NCI-H2171 (cell line): ENCODE measurements around the gene GPR137C.

ENCODE experiments used
- DNase-seq: peaks from one replicate; lab custom pipeline; 2025; lab: John Stamatoyannopoulos, UW

Gene GPR137C, protein sequence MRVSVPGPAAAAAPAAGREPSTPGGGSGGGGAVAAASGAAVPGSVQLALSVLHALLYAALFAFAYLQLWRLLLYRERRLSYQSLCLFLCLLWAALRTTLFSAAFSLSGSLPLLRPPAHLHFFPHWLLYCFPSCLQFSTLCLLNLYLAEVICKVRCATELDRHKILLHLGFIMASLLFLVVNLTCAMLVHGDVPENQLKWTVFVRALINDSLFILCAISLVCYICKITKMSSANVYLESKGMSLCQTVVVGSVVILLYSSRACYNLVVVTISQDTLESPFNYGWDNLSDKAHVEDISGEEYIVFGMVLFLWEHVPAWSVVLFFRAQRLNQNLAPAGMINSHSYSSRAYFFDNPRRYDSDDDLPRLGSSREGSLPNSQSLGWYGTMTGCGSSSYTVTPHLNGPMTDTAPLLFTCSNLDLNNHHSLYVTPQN

DNA sequence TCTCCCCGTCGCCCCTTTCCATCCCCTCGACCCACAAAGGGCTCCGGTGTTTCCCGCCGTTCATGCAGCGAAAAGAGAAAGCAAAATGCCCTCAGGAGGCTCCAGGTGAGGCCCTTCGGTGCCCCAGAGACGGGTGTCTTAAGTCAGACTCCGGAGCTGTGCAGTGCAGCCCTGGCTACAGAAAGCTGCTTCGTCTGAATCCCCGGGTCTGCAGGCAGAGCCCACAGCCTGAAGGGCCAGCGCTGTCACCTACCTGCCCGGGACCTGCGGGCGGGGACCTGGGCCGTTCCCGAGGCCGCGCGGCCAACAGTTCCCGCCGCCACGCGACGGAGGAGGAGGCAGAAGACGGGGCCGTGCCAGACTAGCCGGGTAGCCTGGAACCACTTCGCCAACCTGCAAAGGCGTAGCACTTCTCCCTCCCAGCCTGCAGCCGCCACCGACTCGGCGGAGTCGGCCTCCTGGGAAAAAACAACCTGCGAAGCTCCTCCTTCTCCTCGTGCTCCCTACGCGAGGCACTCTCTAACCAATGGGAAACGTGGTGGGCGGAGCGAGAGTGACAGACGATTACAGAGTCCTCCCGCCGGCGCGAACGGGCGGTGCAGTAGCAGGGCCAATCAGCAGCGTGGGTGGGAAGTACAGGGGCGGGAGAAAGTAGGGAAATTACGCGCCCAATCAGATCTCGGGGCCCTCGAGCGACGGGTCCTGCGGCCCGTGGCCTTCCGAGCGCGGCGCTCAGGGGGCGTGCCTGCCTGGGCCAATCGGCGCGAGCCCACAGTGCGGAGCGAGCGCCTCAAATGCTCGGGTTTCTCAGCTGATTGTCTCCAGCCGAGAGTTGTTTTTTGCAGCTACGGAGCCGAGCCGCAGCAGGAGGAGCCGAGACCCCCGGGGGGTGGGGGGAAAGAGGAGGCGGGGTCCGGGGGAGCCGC, at the start of gene GPR137C, which contains the start of gene TXNDC16:
Gene GPR137C (plus strand): TSS at position 774 of the 926 bp plus-strand sequence. CDS start 312 bp downstream, outside the sequence.
Gene TXNDC16 (minus strand): TSS at position 443 of the 926 bp plus-strand sequence. CDS start 8,948 bp downstream, outside the sequence.
- peak; percentile 100 for DNase-seq

DNA sequence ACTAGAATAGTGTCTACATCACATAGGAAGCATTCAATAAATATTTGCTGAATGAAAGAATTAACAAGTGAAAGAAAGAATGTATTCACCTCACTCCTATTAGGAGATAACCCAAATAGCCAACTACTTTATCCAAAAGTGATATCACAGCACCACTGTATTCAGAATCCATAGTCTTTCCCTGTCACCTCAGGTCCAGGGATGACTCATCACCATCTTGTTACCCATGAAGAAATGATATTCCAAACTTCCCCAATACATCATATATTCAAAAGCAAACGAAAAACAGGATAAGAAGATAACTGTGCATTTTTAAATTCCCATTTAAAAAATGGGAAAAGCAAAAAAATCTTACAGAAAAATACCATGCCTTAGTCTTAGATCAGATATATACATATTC, 39.4 kb upstream of the GPR137C start:
- DNase-seq = no peak

- no peak for DNase-seq
These were observed 38.4 kb upstream of the GPR137C start for GRCh38 chr14:52514046-52514811.

DNA sequence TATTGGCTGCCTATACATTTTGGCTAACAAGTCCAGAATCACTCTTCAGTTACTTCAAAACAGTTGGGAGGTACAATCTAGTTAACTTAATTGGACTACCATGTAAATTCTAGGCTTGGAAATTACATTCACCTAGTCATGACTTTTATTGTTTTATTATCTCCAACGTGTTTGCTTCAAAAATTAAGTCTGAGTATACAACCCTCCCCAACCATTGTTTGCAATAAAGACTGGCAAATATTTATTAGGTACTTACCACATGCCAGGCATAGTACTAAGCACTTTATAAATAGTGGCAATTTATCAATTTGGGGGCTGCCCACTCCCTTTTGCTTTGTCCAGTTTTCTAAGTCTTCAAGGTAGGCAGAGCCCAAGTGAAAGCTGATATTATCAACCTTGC, 30.6 kb upstream of the GPR137C start:
- no peak for DNase-seq

- DNase-seq = no peak
These were observed 29.9 kb upstream of the GPR137C start for GRCh38 chr14:52522581-52523345.

DNA sequence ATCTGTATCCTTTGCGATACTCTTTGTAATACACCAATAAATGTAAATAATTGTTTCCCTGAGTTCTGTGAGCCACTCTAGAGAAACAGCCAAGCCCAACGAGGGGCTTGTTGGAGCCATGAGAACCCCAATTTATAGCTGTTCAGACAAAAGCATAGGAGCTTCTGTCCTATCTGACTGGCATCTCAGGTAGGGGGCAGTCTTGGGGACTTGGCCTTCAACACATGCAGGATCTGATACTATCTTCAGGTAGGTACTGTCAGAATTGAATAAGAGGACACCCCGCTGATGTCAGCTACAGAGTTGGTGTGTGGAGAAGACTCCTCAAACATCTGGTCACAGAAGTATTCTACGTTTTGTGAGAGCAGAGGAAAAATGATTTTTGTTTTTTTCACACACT, 25.6 kb upstream of the GPR137C start:
- no peak for DNase-seq

GRCh38 chr14:52531481-52531880, 21.2 kb upstream of the GPR137C start:
- DNase-seq = no peak

DNA sequence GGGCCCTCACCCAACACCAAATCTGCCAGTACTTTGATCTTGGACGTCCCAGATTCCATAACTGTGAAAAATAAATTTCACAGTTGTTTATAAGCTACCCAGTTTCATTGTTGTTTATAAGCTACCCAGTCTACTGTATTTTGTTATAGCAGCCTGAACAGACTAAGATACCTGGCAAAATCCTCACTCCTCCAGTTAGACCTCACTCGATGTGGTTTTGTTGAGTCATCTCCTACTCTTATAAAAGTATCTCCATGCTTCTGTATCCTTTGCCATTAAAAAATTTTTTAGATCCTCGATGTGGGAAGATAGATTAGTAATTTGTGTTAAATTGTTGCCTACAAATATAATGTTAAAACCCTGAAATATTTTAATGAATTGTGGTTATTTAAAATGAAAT, 16.4 kb upstream of the GPR137C start:
- no peak for DNase-seq

DNA sequence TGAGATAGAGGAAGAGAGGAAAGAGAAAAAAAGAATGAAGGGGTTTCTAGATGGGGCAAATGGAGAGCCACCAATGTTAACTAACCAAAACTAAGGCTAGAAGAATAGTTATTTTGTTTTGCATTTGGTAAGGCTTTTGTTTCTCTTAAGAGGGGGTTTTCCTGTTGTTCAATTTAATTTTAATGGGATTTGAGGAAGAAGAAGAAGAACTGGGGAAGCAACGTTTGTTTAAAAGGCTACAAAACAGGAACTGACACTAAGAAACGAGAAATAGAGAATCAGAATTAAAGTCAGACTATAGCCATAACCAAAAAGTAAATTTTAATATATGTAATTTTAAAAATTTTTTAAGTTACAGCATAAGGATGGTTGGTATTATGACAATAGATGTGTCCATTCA, 14.0 kb upstream of the GPR137C start:
- DNase-seq = no peak

DNA sequence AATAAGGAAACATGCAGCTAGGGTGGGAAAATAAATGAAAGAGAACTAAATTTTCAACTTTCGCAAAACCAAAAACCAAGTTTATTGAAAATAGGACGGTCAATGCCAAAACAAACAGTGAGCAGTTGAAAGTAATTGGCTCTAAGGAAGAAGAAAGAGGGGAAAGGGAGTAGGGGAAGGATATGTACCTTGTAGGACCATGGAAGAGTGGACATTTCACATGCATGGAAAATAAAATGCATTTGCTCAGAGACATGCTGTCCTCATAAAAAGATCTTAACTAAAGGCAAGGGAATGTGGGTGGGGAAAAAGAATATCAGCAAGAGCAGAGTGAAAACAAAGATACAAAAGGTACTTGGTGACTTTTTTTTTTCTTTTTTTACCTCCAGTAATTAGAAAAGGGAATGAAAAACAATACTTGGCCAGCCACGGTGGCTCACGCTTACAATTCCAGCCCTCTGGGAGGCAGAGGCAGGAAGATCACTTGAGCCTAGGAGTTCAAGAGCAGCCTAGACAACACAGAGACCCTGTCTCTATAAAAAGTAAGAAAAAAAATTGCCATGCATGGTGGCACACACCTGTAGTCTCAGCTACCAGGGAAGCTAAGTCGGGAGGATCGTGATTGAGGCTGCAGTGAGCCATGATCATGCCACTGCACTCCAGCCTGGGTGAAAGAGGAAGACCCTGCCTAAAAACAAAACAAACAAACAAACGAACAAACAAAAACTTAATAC, 6.9 kb upstream of the GPR137C start:
- DNase-seq = no peak

DNA sequence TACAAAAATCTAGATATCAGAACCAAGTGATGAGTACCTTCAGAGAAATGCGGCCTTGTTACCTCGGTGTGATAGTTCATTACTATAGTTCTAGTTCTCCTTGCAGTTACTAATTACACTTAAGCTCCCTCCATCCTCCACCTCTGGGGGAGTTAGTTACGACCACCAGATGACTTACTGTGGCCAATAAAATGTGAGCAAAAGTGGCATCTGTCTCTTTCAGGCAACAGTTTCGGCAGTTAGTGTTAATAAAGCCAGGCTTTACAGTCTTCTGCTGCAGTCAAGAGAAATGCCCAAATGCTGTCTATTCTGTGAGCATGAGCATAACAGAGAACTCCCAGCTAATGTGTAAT, 6.3 kb upstream of the GPR137C start:
- no peak for DNase-seq

DNA sequence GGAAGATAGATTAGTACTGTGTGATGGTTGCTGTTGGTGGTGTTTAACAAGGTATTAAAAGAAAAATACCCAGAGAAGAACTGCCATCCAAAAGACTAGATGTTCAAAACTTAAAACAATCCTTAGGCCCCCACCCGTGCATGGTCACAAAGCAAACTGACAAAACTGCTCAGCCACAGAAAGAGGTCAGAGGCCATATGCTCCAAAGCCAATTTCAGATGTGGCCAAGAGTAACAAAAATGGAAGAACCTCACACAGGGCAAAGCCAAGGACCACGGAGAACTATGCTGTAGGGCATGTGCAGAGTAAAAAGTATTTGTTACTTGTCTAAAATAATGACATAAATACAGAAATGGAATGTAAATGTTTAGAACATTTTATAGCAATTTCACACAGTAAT, 5.6 kb upstream of the GPR137C start:
- DNase-seq = no peak

DNA sequence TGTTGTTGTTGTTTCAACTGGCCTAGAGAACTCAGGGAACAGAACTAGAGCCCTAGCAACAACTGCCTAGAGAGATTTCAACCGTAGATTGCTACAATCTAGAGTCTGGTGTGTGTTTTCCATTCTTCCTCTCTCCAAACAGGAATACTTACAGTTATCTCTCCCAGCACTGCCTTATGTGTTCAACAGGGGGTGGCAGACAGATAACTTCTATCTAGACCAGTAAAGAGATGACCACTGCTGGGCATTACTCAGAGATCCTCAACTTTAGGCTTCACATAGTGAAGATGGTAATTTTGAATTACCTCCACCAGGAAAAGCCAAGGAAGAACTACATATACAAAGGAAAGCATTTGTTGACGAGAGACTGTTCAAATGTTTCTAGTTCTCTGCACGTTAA, 5.1 kb upstream of the GPR137C start:
- DNase-seq = no peak

GRCh38 chr14:52550661-52551060, 2.0 kb upstream of the GPR137C start:
- no peak for DNase-seq

DNA sequence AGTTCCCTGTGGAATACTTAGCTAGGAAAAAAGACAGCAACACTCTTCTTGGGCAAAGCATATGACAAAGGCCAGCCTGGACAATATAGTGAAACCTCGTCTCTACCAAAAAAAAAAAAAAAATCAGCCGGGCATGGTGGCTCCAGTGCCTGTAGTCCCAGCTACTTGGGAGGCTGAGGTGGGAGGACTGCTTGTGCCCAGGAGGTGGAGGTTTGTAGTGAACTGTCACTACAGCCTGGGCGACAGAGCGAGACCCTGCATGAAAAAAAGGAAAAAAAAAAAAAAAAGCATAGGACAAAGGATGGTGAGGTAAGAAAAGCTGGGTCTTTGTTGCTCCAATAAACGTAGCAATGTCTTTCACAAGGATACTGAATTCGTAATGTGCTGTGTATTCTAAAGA, 1.4 kb upstream of the GPR137C start:
- no peak for DNase-seq

GRCh38 chr14:52551696-52552062, 957 bp upstream of the GPR137C start:
- peak; percentile 54 for DNase-seq

- peak; percentile 33 for DNase-seq
These were observed 500 bp downstream of the GPR137C start for GRCh38 chr14:52553002-52553670.

DNA sequence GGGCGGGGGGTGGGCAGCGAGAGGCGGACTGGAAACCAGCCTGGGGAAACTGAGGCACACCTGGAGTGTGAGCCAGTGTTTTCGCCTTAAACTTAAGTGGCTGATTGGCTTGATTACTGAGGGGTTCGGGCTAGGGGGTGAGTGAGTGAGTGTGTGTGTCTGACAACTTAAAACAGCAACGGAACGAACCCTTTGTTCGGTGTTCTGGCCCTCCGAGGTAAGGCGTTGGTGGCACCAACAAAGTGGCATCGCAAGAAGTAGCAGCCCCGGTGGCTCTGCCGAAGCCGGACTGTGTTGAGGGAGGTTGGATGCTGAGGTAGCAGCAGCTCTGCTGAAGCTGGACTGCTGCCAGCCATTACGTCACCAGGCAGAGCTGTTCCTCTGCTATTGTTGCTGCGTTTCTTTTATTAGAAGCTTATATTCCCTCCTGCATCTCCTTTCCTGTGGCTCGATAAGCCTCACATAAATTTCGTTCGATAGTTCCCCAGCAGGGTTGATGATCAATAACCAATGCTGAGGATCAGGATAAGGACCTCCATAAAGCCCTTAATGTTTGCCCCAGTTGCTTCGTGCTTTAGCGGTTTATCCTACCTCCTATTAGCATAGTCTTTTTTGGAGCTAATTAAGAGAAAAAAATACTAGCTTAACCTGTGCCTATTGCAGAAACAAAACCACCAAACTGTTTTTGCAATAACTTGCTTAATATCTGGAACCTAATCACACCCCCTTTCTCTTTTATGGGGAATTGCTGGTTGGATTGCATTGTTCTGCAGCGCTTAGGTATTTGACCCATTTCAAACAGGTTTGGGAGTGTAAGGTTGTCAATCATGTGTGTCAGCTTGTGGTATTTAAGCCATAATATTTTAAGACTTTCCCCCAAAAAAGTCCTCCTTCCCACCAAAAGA, 1.3 kb downstream of the GPR137C start:
- peak; percentile 71 for DNase-seq

DNA sequence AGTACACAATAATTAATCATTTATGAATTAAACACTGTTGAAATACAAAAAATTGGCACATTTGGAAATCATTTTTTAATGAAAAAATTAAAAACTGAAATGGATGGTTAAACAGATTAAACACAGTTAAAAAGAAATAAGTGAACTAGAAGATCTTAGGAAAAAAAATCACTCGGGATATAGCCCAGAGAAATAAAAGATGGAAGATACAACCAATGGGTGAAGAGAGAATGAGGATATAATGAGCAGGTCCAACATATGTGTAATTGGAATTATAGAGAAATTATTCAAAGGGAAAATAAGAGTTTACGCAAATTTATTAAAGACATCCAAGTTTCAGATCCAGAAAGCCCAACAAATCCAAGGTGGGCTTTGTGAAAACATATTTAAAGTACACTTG, 6.1 kb downstream of the GPR137C start:
- no peak for DNase-seq
